Sigmoid colon (tissue), 4 donors: Measurements from ENCODE around the gene FAM43A.

Source experiments
- CTCF ChIP-seq, 4 experiments: fragments of 450-650 bp in 3 of 4; fragments of 200-600 bp in 1 of 4; IDR thresholded peaks; one replicate each; pipeline ENCODE4 v1.5.1; 2016 to 2019; ENCODE audit warnings: antibody characterized with exemption in 4 of 4, mild to moderate bottlenecking in 3 of 4, moderate library complexity in 2 of 4
- EP300 ChIP-seq, 4 donors: sonication (generic); formaldehyde crosslinking; IDR thresholded peaks; one replicate each; pipeline ENCODE4 v1.6.1; 2017; ENCODE audit warnings: antibody characterized with exemption in 4 of 4
- POLR2A ChIP-seq, 2 donors: fragments of 450-650 bp; IDR thresholded peaks; one replicate each; pipeline ENCODE4 v1.6.1; 2016; ENCODE audit warnings: antibody characterized with exemption in 2 of 2, mild to moderate bottlenecking in 2 of 2, moderate library complexity in 2 of 2
- POLR2AphosphoS5 ChIP-seq, 4 donors: sonication (generic); formaldehyde crosslinking; IDR thresholded peaks; one replicate each; pipeline ENCODE4 v1.6.1; 2017; ENCODE audit warnings: antibody characterized with exemption in 4 of 4

DNA sequence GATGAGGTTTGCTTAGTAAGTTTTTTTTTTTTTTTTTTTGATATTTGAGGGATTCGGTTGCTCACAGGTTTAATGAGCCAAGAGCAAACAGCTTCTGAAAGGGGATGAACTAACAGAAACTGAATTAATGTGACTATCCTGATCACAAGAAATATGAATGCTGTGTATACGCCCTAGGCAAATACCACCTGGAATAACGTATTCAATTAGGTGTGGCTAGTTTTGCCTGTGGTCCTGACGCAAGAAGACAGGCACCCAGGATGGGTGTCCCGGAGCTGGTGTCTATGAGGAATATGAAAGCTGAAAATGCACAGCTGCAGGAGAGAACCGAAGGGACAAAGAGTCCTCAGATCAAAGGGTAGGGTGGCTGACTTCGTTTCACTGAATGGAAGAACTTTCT, 28.2 kb upstream of the FAM43A start:
- TF ChIP-seq EP300 (IDR thresholded peaks at IDR 0.05) (no peak), CTCF (IDR thresholded peaks at IDR 0.05) (no peak), POLR2AphosphoS5 (IDR thresholded peaks at IDR 0.05) (no peak), POLR2A (IDR thresholded peaks at IDR 0.05) (no peak)
